ENCODE data around the gene IGF1R. TPM values are rescaled to one million over a fixed set of nuclear protein-coding genes. Genes with fewer than 3 reads are reported as not detected.

The IGF1R gene
- total RNA-seq, 2 experiments from 2014 or later: 22.8 to 24.7 TPM

DNA sequence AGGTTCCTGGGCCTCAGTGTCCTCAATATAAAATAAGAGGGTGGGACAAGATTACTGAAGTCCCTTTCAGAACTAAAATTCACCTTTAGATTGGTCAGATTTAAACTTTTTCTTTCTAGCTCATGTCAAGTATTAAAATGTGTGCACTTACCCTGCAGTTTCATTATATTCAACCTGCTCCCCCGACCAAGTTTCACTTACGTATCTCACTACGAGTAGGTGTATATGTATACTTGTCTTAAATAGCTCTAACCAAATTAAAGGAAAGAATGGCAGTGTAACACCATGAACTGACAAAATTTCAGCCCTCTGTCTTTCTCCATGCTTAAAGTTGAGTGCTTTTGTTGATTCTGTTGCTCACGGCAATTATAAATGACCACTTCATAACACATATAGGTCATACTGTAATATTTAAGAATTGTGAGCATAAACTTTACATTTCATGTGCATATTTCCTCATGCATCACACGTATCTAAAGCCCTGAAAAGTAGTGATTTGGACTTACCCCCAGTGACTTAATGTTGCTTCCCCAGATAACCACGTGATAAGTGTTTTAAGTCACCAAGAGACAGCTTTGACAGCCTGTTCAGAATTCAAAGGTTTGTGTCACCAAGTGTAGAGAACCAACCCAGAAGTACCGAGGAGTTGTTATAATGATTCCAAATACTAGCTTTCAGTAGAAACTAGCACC, 289.2 kb downstream of the IGF1R start:
- ATAC-seq (peak; percentile 47), DNase-seq (no peak)
- intact Hi-C loops (cut with micrococcal nuclease): no loop called here
- ChIA-PET CTCF (interaction anchor here (0.6 to 1.7 kb wide), 3 partner anchors 150 to 418 kb away, joined by 3 to 4 read pairs (median 3); no protein-coding TSS in a partner anchor), POLR2A (no interaction called here)
- H3K4me1 Mint-ChIP-seq (ENCODE audit: low read depth): peaks cover 10% of the 10 kb centered on the region
- H3K4me3 Mint-ChIP-seq: no peak overlapping the region
- TF ChIP-seq, protein P1, sequence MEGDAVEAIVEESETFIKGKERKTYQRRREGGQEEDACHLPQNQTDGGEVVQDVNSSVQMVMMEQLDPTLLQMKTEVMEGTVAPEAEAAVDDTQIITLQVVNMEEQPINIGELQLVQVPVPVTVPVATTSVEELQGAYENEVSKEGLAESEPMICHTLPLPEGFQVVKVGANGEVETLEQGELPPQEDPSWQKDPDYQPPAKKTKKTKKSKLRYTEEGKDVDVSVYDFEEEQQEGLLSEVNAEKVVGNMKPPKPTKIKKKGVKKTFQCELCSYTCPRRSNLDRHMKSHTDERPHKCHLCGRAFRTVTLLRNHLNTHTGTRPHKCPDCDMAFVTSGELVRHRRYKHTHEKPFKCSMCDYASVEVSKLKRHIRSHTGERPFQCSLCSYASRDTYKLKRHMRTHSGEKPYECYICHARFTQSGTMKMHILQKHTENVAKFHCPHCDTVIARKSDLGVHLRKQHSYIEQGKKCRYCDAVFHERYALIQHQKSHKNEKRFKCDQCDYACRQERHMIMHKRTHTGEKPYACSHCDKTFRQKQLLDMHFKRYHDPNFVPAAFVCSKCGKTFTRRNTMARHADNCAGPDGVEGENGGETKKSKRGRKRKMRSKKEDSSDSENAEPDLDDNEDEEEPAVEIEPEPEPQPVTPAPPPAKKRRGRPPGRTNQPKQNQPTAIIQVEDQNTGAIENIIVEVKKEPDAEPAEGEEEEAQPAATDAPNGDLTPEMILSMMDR (IDR thresholded peaks at IDR 0.05): no peak
- no peak overlapping the region for H3K27ac Mint-ChIP-seq
- H3K27me3 Mint-ChIP-seq: no peaks in the 10 kb centered on the region
- H3K9me3 Mint-ChIP-seq: no peaks in the 10 kb centered on the region
- H3K36me3 Mint-ChIP-seq (ENCODE audit: low read depth): no peaks in the 10 kb centered on the region

DNA sequence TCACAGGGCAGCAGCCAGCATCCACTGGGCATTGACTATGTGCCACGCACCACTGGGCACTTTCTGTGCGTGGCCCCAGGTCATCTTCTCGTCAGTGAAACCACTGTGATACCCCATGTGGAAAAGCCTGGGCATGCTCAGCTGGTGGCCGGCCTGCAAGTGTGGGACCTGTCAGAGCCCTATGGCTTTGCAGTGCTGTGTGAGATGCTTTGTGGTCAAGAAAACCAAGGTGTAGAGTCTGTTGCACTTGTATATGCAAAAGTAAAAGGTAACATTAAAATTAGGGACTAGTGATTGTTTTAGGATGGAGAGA, 289.7 kb downstream of the IGF1R start:
- no peak overlapping the region for H3K27ac Mint-ChIP-seq
- intact Hi-C loops (cut with micrococcal nuclease): no loop called here
- H3K4me3 Mint-ChIP-seq: no peak overlapping the region
- H3K9me3 Mint-ChIP-seq: no peaks in the 10 kb centered on the region
- ChIA-PET CTCF (interaction anchor here (1.1 to 1.7 kb wide), 2 partner anchors 275 to 418 kb away, joined by 3 to 4 read pairs; no protein-coding TSS in a partner anchor), POLR2A (no interaction called here)
- peaks cover 4% of the 10 kb centered on the region for H3K36me3 Mint-ChIP-seq (ENCODE audit: low read depth)
- ATAC-seq (no peak), DNase-seq (no peak)
- TF ChIP-seq, protein P1 (IDR thresholded peaks at IDR 0.05): no peak
- H3K27me3 Mint-ChIP-seq: no peaks in the 10 kb centered on the region
- peaks cover 10% of the 10 kb centered on the region for H3K4me1 Mint-ChIP-seq (ENCODE audit: low read depth)

DNA sequence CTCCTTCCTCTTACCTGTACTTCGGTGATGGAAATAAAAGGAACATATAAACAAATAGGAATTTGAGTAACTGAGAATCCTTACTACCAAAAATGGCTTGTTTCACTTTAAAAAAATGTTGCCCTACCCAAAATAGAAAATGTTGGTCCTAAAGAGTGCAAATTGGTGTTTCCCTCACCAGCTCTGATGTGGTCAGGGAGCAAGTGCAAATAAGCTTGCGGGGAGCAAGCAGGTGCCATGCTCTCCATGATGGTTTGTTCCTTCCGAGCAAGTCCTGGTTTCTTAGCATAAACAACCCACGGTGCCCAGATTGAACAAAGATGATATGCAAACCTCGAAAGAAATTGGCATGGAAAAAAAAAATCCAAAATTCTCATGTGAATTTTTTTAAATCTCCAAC, 290.5 kb downstream of the IGF1R start:
- H3K36me3 Mint-ChIP-seq (ENCODE audit: low read depth): peaks cover 5% of the 10 kb centered on the region
- CTCF ChIA-PET: no interaction called here

DNA sequence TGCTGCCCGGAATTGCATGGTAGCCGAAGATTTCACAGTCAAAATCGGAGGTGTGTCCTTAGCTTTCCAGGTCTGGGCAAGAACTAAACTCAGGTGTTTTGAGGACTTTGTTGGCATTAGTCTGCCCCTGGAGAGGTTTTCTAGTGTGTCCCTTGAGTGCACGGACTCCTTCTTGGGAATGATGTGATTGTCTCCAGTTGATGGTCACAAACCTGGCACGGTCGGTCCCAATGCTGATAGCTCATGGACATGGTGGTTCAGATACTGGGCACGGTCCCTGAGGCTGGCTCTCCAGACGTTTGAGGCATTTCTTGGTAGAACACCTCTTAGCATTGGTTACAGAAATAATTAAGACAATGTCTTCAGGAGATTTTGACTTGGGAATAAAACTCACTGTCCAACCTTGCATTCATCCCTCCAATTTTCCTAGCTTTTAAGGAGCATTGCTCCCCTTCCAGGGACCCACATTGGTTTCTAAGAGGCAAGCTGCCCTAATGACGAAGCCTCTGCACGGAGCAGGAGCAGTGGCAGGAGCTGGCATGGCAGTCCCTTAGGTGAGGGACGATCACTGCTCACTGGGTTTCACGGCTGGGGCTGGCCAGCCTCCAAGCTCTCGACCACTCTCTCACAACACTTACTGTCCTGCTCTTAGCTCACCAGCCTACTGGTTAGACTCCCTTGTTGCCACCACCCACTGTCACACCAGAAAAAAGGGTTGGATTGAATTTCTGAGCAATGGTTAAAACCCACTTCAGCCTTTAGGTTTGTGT, 291.2 kb downstream of the IGF1R start:
- H3K27ac Mint-ChIP-seq: no peak overlapping the region
- ChIA-PET POLR2A (interaction anchor here (0.9 kb wide), 1 partner anchor 11 kb away, joined by 3 read pairs; no protein-coding TSS in a partner anchor), CTCF (interaction anchor here (0.9 kb wide), 1 partner anchor 137 kb away, joined by 3 read pairs; no protein-coding TSS in a partner anchor)
- intact Hi-C loops (cut with micrococcal nuclease): no loop called here
- no peak overlapping the region for H3K4me3 Mint-ChIP-seq
- peaks cover 5% of the 10 kb centered on the region for H3K36me3 Mint-ChIP-seq (ENCODE audit: low read depth)
- ATAC-seq: no peak
- no peaks in the 10 kb centered on the region for H3K9me3 Mint-ChIP-seq
- H3K27me3 Mint-ChIP-seq: no peaks in the 10 kb centered on the region
- no peak for DNase-seq
- TF ChIP-seq, protein P1 (IDR thresholded peaks at IDR 0.05): no peak
- H3K4me1 Mint-ChIP-seq (ENCODE audit: low read depth): peaks cover 10% of the 10 kb centered on the region

More for the DNA sequence above, 290.5 kb downstream of the IGF1R start:
- no peaks in the 10 kb centered on the region for H3K27me3 Mint-ChIP-seq
- no peak overlapping the region for H3K4me3 Mint-ChIP-seq
- TF ChIP-seq, protein P1 (IDR thresholded peaks at IDR 0.05): no peak
- POLR2A ChIA-PET: no interaction called here
- no peak overlapping the region for H3K27ac Mint-ChIP-seq
- no peaks in the 10 kb centered on the region for H3K9me3 Mint-ChIP-seq
- ATAC-seq (no peak), DNase-seq (no peak)
- intact Hi-C loops (cut with micrococcal nuclease): no loop called here
- peaks cover 10% of the 10 kb centered on the region for H3K4me1 Mint-ChIP-seq (ENCODE audit: low read depth)

All from activated CD8-positive, alpha-beta T cell treated with anti-CD3 and anti-CD28 coated beads for 36 hours (primary cell).